Heart right ventricle (tissue), 16 donors: ENCODE data around the gene MFSD6. TPM values are rescaled to one million over a fixed set of nuclear protein-coding genes. Genes with fewer than 3 reads are reported as not detected.
A peak's percentile ranks its signal among the peaks of the same experiment; 100 is the strongest.

Experiments
- ATAC-seq, 8 donors: fragments of 200-7000 bp; cut with Tn5 transposase; one replicate each; pipeline ENCODE4 v1.9.1; 2020; ENCODE audit warnings: mild to moderate bottlenecking in 8 of 8, moderate library complexity in 8 of 8, moderate number of reproducible peaks in 1 of 8
- DNase-seq, 2 donors: peaks; one replicate each; pipeline ENCODE4 v3.0.0-alpha.2; 2020
- H3K27ac ChIP-seq, 10 donors: fragments of 200-600 bp; sonication (generic) in 2 of 10; one replicate each; pipeline versions ENCODE4 v1.5.0 to v1.8.0; 2020 to 2022; ENCODE audit warnings: mild to moderate bottlenecking in 3 of 10
- H3K27me3 ChIP-seq, 7 donors: fragments of 200-600 bp; one replicate each; pipeline ENCODE4 v1.8.0; 2021 to 2022; ENCODE audit warnings: mild to moderate bottlenecking in 2 of 7
- H3K36me3 ChIP-seq, 9 donors: fragments of 200-600 bp; sonication (generic) in 1 of 9; one replicate each; pipeline versions ENCODE4 v1.5.0 to v1.8.0; 2020 to 2022; ENCODE audit warnings: mild to moderate bottlenecking in 2 of 9
- H3K4me1 ChIP-seq, 9 donors: fragments of 200-600 bp; sonication (generic) in 1 of 9; one replicate each; pipeline versions ENCODE4 v1.5.0 to v1.8.0; 2020 to 2022; ENCODE audit warnings: mild to moderate bottlenecking in 4 of 9
- H3K4me3 ChIP-seq, 10 donors: fragments of 200-600 bp; sonication (generic) in 2 of 10; one replicate each; pipeline versions ENCODE4 v1.5.0 to v1.8.0; 2020 to 2022; ENCODE audit warnings: mild to moderate bottlenecking in 7 of 10, moderate library complexity in 2 of 10
- H3K9me3 ChIP-seq, 11 donors: fragments of 200-600 bp in 10 of 11; sonication (generic) in 2 of 11; one replicate each; pipeline versions ENCODE4 v1.5.0 to v1.8.0; 2013 to 2022; ENCODE audit warnings: mild to moderate bottlenecking in 2 of 11, control low read depth in 1 of 11, moderate library complexity in 1 of 11
- CTCF ChIP-seq, 9 donors: fragments of 200-600 bp; sonication (generic) in 2 of 9; IDR thresholded peaks; one replicate each; pipeline versions ENCODE4 v1.5.0 to v1.8.0; 2021 to 2022; ENCODE audit warnings: antibody characterized with exemption in 9 of 9, mild to moderate bottlenecking in 5 of 9, moderate library complexity in 1 of 9
- WGBS, 2 donors: extraction: QIAGEN DNeasy Blood & Tissue Kit; methylation state at CpG; one replicate each; pipeline ENCODE4 v1.1.7; 2013; ENCODE audit warnings: inconsistent platforms in 1 of 2; 5-methylcytosine and 5-hydroxymethylcytosine counted together
- intact Hi-C, 10 donors: fragments of 100-400 bp; cut with DNase I; formaldehyde crosslinking; loops; one replicate each; pipeline versions ENCODE4 v1.11.1 to v1.14.2; 2022
- polyA plus RNA-seq, 2 donors: library from polyadenylated mRNA; stranded (reverse); fragments of 200-250 nt; gene quantifications; one replicate each; pipeline ENCODE4 v1.2.3, GENCODE V29; 2013
- total RNA-seq, 10 donors: library from RNA; stranded (reverse); fragmentation: NEBNext Ultra II Directional in 3 of 10; extraction: Animal tissue kit (Norgen Biotek cat#: 25700) in 3 of 10; gene quantifications; one replicate each; pipeline versions ENCODE4 v1.2.1 to v1.2.4, GENCODE V29; 2021 to 2023
- donor health status: Arrhythmogenic right ventricular cardiomyopathy.
- donor health status: ischemic (EF 13 %, LVEDD 7.1; RV severe dilation, severe dysfunction).
- donor health status: healthy with polysubstance abuse.
- donor health status: DM: no; HTN: yes; CAD: no.
- donor health status: DM: no; HTN: no; CAD: no.
- donor health status: ischemic (EF 25% LVEDD 6.9; RV normal size, moderate dysfunction).
- donor health status: ischemic (EF 25% LVEDD 5.7; RV mildly dilated, moderate dysfunction).
- donor health status: healthy.
- donor health status: DM: yes; HTN: yes; CAD: no.
- donor health status: Ischemic cardiomyopathy.
- donor health status: ischemic (EF 35%, LVEDD 5.7; RV mildly dilated, moderate dysfunction).
- donor health status: nonischemic (EF 11% LVEDD 7.7; RV severe dilation, severe dysfunction).
- donor health status: DM: yes; HTN: yes; CAD: no.
- donor health status: PGD.
- donor health status: ischemic (EF 29% LVEDD 5.4; RV normal size, mild dysfunction).
- donor health status: nonischemic (EF 23%, LVEDD 6.1; RV moderate dilation, normal function).

The MFSD6 gene
- total and polyA plus RNA-seq, 12 donors: 9.7 to 26.7 (median 15.9) TPM

DNA sequence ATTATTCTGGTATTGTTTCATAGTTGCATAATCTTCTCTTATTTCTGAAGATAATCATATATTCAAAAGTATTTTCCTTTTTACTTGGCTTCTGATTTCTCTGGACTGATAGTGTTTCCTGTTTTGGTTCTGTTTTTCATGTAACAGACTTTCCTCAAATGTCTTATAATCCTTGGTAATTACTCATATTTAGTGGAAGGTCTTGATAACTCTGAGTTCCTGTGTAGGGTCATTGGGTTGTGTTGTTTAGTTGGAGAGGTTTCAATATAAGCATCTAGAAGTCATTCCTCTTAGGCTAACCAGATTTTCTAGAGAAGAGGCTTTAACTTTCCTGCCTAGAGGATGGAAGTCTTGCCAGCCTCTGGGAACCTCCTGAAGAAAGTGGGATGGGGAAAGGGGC lies 23.8 kb downstream of the MFSD6 start:
- DNase-seq: no peak
- TF ChIP-seq CTCF (IDR thresholded peaks at IDR 0.05): no peak
- peak overlapping the region in 4 of 10 donors; percentile 14 to 62 (median 32) for H3K27ac ChIP-seq

DNA sequence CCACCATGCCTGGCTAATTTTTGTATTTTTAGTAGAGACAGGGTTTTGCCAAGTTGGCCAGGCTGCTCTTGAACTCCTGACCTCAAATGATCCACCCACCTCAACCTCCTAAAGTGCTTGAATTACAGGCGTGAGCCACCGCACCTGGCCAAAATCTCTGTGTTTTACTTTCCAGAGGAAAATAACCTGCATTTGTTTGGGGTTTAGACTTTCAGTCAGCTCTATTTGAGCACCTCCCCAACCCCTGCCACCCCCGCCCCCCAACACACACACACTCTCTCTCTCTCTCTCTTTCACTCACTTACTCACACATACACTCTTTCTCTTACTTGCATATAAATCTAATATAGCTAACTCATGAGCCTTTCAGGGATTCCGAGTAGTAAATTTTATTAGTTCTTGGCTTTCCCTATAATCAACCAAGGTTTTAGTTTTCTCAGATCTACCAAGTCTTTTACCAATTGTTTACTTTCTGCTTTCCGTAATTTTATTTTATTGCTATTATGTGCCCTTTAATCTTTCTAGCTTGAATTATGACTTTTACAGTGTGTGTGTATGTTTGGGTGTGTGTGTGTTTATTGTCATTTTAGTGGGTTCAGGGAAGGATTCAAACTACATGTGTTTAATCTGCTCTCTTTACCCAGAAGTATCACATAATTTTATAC lies 24.5 kb downstream of the MFSD6 start:
- TF ChIP-seq CTCF (IDR thresholded peaks at IDR 0.05): no peak
- H3K9me3 ChIP-seq: peaks cover 0 to 4% (median 0%) of the 10 kb centered on the region in 11 donors
- H3K4me1 ChIP-seq: peaks cover 0 to 29% (median 8%) of the 10 kb centered on the region in 9 donors
- peak overlapping the region in 3 of 10 donors; percentile 14 to 62 (median 45) for H3K27ac ChIP-seq
- ATAC-seq (no peak), DNase-seq (no peak)
- intact Hi-C loops: no loop called here
- 83 to 94% methylated on average over 5 of the region's 5 CpGs for WGBS, 2 donors
- H3K27me3 ChIP-seq: no peaks in the 10 kb centered on the region
- no peak overlapping the region for H3K4me3 ChIP-seq
- peaks cover 0 to 22% (median 0%) of the 10 kb centered on the region in 9 donors for H3K36me3 ChIP-seq

More for the DNA sequence above, 23.8 kb downstream of the MFSD6 start:
- Histone ChIP-seq H3K27me3 (no peaks in the 10 kb centered on the region), H3K36me3 (peaks cover 0 to 19% (median 0%) of the 10 kb centered on the region in 9 donors), H3K4me1 (peaks cover 0 to 27% (median 8%) of the 10 kb centered on the region in 9 donors), H3K4me3 (no peak overlapping the region), H3K9me3 (peaks cover 0 to 7% (median 0%) of the 10 kb centered on the region in 11 donors)
- intact Hi-C loops: no loop called here
- peak in 2 of 8 donors; percentile 41 to 80 for ATAC-seq

GRCh38 chr2:190435031-190435670 lies 27.0 kb downstream of the MFSD6 start:
- 86 to 93% methylated on average over 2 of the region's 2 CpGs for WGBS, 2 donors
- no peak for TF ChIP-seq CTCF (IDR thresholded peaks at IDR 0.05)
- peaks cover 0 to 46% (median 12%) of the 10 kb centered on the region in 9 donors for H3K4me1 ChIP-seq
- H3K27ac ChIP-seq: no peak overlapping the region
- intact Hi-C loops: no loop called here
- no peaks in the 10 kb centered on the region for H3K27me3 ChIP-seq
- H3K4me3 ChIP-seq: no peak overlapping the region
- no peaks in the 10 kb centered on the region for H3K9me3 ChIP-seq
- ATAC-seq: no peak
- H3K36me3 ChIP-seq: peaks cover 0 to 30% (median 0%) of the 10 kb centered on the region in 9 donors
- DNase-seq: no peak

GRCh38 chr2:190436557-190436956 lies 28.4 kb downstream of the MFSD6 start:
- no peaks in the 10 kb centered on the region for H3K27me3 ChIP-seq
- WGBS, 2 donors: 94 to 97% methylated on average over 5 of the region's 5 CpGs
- H3K4me1 ChIP-seq: peaks cover 0 to 56% (median 11%) of the 10 kb centered on the region in 9 donors
- peaks cover 0 to 30% (median 0%) of the 10 kb centered on the region in 9 donors for H3K36me3 ChIP-seq
- TF ChIP-seq CTCF (IDR thresholded peaks at IDR 0.05): no peak
- intact Hi-C loops: no loop called here
- no peaks in the 10 kb centered on the region for H3K9me3 ChIP-seq
- no peak overlapping the region for H3K27ac ChIP-seq
- no peak overlapping the region for H3K4me3 ChIP-seq
- DNase-seq: no peak
- no peak for ATAC-seq
